GM19463 (cell line): ENCODE results near the gene PRKCA.
"Not testable (repeated sequence)": the region's sequence is repeated elsewhere in the genome, so short reads cannot be mapped to it uniquely, and the experiment has no call there.

Experiments used
- ATAC-seq: cut with Tn5 transposase; IDR thresholded peaks from one replicate; pipeline ENCODE4 v1.9.1; 2021; ENCODE audit warnings: mild to moderate bottlenecking, moderate library complexity; ENCODE audit not compliant: unreplicated experiment

Gene PRKCA

GRCh38 chr17:66301864-66302741 is at the start of gene PRKCA:
PRKCA (plus strand) TSS chr17:66302613.
- peak; percentile 78 for ATAC-seq

- not testable (repeated sequence) for ATAC-seq
Observed at GRCh38 chr17:66253458-66253857, 49.0 kb upstream of the PRKCA start.

GRCh38 chr17:66255112-66255511 is 47.3 kb upstream of the PRKCA start:
- ATAC-seq = no peak

GRCh38 chr17:66255527-66255971 is 46.9 kb upstream of the PRKCA start:
- no peak for ATAC-seq

GRCh38 chr17:66260275-66260674 is 42.1 kb upstream of the PRKCA start:
- ATAC-seq = no peak

GRCh38 chr17:66260688-66261087 is 41.7 kb upstream of the PRKCA start:
- no peak for ATAC-seq

- no peak for ATAC-seq
Observed at GRCh38 chr17:66262767-66263166, 39.6 kb upstream of the PRKCA start.

- no peak for ATAC-seq
Observed at GRCh38 chr17:66264696-66265095, 37.7 kb upstream of the PRKCA start.

GRCh38 chr17:66268247-66268927 is 34.0 kb upstream of the PRKCA start:
- ATAC-seq = no peak

- no peak for ATAC-seq
Observed at GRCh38 chr17:66270106-66270505, 32.3 kb upstream of the PRKCA start.

GRCh38 chr17:66271512-66271911 is 30.9 kb upstream of the PRKCA start:
- ATAC-seq = no peak

GRCh38 chr17:66272811-66273585 is 29.4 kb upstream of the PRKCA start:
- no peak for ATAC-seq

GRCh38 chr17:66273586-66273848 is 28.9 kb upstream of the PRKCA start:
- no peak for ATAC-seq

GRCh38 chr17:66275651-66276050 is 26.8 kb upstream of the PRKCA start:
- ATAC-seq = no peak

- ATAC-seq = no peak
Observed at GRCh38 chr17:66276328-66276937, 26.0 kb upstream of the PRKCA start.

GRCh38 chr17:66277191-66277590 is 25.2 kb upstream of the PRKCA start:
- ATAC-seq = no peak

- no peak for ATAC-seq
Observed at GRCh38 chr17:66281661-66282369, 20.6 kb upstream of the PRKCA start.

- ATAC-seq = no peak
Observed at GRCh38 chr17:66283296-66283934, 19.0 kb upstream of the PRKCA start.

GRCh38 chr17:66283971-66284370 is 18.4 kb upstream of the PRKCA start:
- ATAC-seq = no peak

- no peak for ATAC-seq
Observed at GRCh38 chr17:66285149-66285548, 17.3 kb upstream of the PRKCA start.
